Right forelimb (tissue), 1 donor: ENCODE measurements around the gene HTATIP2.
A peak's percentile ranks its signal among the peaks of the same experiment; 100 is the strongest.
"Not testable (repeated sequence)": the region's sequence is repeated elsewhere in the genome, so short reads cannot be mapped to it uniquely, and the experiment has no call there.

Experiments
- DNase-seq: peaks from one replicate; pipeline ENCODE4 v3.0.0-alpha.2; 2018

HTATIP2 gene

DNA sequence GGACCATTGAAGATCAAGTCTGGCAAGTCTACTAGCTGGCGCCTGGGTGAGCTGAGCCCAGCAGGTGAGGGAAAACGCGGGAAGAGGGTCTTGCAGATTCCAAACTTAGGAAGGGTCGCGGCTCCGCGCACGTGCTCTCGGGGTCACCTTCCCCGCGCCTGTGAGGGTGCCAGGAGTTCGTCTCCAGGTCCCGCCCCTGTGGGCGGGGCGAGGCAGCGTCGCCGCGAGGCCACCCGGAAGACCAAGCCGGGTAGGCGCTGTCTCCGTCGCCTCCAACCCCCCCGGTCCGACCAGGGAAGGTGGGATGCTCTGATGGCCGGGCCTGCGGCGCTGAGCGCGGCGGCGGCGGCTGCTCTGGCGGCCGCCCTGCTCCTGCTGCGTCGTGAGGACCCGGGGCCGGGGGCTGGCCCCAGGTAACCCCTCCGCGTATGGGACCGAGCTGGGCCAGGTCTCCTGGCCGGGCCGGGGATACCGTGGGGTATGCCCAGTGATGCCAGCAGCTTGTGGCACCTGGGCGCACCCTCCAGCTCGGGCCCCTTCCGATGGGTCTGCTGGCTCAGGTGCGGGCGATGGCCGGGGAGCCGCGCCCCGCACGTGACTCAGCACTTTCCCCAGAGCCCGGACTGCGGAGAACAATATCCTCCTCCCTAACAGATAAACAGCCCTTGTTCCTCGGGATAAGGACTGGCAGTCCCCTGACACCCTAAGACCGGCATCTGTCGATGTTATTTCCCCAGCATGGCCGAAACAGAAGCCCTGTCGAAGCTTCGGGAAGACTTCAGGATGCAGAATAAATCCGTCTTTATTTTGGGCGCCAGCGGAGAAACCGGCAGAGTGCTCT, at the start of gene HTATIP2:
HTATIP2 (plus strand) TSS at position 215 of the 841 bp plus-strand sequence; CDS start at position 739, 524 bp downstream.
- DNase-seq = no peak

DNA sequence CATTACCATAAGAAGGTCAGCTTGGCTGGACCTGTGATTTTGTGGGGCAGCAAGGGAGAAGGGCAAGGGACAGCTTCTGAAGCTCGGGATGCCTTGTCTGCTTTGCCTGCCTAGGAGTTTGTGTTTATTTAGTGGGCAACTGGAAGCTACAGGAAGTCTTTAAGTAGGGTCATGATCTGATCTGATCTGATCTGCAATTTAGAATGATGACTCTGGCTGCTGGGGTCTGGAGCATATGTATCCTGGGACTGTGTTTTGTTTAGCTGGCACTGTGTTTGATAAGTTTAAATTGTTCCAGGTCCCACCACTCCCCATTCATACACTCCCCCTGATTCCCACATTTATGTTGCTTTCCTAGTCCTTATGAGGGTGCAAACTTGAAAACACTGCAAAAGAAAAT, 47.7 kb upstream of the HTATIP2 start:
- DNase-seq = no peak

DNA sequence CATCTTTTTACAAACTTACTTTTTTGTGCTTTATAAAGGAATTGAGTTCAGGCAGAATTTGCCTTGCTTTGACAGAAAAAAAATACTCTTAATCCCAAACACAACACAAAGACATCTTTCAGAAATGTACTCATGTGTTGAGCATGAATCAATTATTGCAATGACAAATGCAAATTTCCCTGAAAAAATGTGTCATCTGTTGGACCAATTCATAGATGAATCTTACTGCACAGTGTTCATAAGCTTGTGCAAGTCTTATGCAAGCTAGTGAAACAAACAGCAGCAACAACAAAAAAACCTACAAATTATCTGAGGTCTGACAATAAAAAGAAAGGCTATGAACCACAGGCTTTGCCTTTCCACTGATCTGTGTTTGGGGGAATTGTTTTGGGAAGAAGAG, 42.3 kb upstream of the HTATIP2 start:
- DNase-seq = no peak

DNA sequence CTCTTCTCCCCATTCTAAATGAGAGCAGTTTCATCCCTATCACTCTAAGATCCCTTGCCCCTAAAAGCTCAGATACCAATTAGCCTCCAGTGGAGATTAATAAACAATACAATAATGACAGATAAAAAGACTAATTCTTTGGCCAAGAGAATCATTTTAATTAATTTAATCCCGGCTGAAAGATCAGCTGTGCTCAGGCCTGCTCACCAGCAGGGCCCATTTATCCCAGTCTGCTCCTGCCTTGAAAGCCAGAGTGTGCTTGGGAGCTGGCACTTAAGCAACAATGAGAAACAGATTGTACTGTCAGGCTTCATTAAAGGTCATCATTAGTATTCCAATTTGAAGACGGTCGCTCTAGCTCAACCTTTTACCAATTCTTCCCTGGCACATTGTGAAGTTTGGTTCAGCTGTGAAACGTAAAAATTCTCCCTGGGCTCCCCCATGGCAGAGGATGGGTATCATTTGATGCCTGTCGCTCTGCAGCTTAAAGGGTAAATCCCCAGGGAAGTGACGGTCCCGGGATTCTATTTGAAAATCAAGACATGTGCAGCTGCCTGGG, 36.1 kb upstream of the HTATIP2 start:
- no peak for DNase-seq

DNA sequence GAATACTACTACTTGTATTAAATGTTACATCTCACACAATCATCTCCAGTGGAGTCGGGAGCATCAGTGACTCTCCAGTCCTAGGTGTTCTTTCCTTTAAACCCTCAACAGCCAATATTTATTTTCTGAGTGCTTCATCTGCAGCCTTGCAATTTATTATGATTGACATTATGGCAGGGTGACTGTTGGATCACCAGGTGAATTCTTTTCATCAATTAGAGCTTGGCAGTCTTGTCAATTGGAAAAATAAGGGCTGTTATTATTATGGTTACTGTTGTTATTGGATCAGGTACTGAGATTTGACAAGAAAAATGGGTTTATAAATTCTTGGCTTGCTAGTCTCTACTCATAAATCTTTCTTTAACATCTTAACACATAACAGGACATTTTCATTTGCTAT, 27.5 kb upstream of the HTATIP2 start:
- DNase-seq = no peak

DNA sequence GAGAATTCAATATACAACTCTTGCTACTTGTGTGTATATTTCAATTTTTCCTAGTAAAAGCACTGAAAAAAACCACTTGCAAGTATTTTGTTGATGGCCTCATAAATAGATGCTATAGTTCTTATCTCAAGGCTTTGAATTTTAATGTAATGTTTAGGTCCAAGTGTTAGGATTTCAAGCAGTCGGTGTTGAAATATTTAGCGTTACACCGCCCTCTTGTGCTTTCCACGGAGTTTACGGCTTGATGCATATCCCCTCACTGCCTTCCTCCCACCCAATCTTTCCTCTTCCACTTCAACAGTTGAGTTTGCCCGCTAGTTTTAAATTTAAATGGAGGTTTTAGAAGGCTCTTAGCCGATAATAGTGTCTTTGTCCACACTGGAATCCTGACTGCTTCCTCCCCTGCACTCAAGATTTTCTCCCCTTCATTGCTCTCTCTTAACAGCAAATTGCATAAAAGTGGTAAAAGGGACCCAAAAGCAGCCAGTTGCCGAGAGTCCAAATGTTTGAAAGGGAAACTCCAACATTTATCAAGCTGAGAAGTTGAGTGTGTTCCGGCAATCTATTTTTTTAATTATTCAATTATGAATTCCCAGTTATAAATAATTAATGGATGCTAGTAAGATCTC, 25.9 kb upstream of the HTATIP2 start:
- DNase-seq = no peak

DNA sequence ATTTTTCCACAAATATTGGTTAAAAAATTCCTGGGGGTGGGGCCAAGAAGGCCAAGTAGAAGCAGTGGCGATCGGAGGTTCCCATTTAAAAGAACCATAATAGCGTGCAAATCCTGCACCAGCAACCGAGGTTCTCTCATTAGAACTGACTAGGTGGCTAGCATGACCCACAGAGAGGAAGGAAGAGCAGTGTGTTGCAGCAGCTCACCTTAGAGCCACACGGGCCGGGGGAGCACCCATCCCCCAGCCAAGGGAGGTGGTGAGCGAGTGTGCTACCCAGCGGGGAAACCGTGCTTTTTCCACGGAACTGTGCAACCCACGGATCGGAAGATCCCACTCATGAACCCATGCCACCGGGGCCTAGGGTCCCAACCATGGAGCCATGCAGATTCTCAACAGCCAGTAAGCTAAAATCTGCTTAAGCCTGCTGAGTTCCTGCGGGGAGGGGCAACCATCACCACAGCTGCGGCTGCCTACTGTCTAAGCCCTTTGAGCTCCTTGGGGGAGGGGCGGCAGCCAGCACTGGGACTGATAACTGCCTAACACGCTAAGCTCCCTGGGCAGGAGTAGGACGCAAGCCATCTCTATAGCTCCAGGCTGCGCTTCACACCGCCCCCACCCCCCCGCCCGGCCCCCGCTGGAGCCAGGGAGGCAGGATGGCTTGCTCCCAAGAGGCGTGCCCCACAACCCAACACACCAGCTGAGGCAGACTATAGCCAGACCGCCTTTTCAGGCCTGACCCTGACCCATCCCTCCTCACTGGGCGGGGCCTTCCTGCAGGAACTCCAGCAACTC, 21.0 kb upstream of the HTATIP2 start:
- peak; percentile 70 for DNase-seq

DNA sequence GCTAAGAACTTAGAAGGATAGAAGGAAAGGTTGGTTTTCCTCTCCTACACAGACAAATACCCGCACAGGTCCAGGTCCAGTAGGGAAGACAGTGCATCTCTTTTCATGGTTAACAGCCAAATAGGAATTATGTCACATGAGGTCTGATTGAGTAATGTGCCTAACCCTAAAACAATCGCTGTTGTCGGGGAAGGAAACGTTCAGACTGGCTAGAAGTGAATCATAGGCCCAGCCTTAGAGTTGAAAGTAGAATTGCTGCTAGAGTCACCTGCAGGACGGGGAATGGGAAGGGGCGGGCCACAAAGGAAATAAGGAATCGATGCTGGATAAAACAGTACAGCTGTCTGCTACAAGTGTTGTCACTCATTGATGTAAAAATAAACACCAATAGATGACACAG, 12.4 kb upstream of the HTATIP2 start:
- DNase-seq = no peak

DNA sequence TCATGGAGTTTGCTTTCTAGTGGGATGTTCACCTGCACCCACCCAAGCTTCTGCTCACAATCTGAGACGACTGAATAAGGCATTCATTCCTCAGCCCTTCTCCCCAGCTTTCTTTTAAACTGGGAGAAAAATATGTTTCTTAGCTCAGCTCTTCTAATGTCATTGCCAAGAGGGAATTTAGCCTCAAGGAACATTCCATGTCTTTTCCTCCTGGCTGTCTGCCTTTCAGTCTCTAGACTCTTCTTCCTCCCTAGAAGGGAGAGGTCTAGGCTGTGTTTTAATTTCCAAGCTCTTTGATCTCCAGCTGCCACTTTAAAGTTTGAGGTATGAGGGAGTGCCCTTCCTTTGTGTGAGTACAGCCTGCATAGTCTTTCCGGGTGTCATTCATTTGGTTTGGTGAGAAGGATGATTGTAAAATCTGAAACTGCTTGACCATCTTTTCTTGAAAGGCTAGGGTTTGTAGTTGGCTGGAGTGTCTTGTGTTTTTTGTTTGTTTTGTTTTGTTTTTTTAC, 11.7 kb upstream of the HTATIP2 start:
- DNase-seq = no peak

DNA sequence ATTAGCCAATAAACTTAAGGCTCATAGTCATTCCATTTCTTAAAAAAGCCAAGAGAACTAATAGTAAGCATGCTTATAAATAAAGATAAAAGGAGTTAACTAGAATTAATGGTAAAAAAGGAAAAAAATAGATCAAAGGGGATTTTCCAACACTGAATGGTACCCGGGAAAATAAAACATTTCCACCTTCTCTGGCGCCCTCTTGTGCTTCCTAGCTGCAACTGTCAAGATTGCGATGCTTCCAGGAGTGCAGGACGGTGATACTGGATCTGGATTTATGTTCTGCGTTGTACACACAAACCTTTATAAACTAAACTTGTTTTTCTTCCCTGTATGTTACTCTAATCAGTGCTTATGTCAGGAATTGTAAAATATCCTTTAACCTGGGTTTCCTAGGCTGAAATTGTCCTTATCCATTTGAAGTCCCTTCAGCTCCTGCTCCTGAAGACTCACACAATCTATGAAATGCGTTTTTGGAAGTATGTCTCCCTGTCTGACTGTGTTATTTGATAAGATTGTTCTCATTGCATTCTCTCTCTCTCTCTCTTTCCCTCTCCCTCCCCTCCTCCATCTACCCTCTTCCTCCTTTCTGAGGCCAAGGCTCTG, 9.6 kb upstream of the HTATIP2 start:
- DNase-seq = peak; percentile 54

DNA sequence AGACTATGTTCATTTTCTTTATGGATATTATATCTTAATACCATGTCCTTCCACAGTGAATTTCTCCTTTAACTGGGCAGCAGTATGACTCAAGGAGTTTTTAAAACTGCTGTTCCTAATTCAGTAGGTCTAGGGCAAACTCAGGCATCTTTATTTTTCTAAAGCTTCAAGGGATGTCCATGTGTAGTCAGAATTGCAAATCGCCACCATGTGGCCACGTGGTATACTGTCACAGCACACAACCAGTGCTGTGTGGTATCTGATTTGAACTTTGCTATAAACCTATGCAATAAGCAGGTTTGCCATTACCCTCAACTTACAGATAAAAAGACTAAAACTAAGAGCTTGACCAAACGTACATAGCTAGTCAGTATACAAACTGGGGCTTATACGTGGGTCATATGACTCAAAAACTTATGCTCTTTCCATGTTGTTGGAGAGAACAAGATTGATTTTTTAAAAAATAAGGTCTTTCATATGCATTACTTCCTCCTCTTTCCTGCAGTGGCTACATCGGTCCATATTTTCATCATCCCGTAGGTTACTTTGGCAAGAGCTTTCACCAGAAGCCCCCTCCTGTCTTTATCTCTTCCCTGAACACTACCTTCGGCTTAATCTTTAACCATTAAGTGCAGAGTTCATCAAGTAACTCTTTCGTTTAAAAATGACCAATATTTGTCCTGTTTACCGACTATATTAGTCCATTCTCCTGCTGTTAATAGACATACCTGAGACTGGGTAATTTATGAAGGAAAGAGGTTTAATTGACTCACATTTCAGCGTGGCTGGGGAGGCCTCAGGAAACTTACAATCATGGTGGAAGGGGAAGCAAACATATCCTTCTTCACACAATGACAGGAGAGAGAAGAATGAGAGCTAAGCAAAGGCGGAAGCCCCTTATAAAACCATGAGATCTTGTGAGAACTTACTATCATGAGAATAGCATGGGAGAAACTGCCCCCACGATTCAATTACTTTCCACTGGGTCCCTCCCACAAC, 8.0 kb upstream of the HTATIP2 start:
- no peak for DNase-seq

DNA sequence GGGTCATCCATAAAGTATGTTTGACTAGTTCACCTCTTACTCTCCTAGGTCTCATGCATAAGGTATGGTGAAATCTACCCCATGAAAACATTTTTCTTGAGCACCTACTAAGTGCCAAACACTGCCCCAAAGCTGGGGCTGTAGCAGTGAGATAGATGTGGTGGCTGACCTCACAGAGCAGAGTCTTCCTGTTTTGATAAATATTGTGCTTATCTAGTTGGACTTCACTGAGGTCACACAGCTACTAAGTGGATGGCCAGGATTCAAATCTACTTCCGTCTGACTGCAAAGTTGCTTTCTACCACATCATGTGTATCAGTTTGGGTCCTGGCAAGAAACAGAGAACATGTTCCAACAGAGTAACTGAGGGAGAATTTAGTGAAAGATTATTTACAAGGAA, 6.4 kb upstream of the HTATIP2 start:
- no peak for DNase-seq

DNA sequence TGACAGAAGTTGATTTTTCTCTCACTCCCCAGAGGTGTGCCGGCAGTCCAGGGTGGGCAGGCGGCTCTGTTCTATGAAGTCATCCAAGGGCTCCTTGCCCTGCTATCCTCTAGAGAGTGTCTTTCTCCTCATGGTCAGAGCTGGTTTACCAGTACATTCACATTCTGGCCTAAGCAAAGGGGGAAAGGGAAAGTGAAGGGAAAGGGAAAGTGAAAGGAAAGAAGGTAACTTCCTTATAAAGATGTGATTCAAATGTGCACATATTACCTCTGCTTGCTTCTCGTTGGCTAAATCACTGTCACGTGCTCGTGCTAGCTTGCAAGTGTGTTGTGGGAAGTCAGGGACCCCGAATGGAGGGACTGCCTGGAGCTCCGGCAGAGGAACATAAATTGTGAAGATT, 2.9 kb upstream of the HTATIP2 start:
- DNase-seq = no peak

DNA sequence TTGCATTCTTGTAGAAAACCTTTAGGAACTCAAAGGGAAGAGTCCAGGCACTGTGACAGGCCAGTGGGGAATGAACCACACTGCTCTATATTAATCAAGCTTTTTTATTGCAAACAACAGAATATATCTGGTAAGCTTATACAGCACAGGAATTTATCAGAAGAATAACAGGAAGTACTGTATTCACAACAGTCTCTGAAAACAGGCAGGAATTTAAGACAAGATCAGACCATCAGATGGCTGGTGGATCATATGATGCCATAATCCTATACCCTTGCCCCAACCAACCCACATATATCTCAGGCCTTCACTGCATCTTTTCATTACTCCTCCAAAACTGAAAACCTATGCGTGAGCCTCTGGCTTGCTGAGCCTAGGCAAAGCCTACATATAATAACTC, 1.0 kb upstream of the HTATIP2 start:
- DNase-seq = no peak

DNA sequence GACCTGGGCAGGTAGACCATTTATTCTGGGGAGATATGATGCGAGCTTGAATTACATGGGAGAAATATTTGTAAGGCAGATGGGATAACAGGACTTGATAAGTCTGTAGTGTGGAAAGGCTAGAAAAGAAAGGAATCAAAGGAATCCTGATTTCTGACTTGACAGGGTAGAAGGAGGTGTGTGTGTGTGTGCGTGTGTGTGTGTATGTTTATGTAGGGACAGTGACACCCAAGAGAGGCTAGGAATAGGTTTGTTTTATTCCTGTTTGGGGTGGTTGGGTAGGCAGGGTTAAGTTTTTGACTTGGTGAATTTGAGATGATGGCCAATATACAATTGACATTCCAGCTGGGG, 390 bp upstream of the HTATIP2 start:
- no peak for DNase-seq

DNA sequence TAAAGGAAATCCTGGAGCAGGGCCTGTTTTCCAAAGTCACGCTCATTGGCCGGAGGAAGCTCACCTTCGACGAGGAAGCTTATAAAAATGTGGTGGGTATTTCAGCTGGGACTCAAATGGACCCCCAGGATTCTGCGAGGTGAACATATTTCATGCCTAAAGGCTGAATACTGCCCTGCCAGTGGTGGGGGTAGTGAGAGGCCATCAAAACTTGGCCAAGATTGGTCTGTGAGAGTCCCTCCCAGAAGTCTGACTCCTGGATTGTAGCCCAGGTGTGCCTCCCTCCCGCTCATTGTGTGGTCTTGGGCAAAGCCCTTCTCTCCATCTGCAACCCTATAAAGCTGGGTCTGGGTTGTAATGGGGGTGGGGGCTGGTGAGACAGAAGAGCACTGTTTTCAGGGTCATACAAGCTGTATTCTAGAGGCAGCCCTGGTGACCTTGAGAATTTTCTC, 853 bp downstream of the HTATIP2 start:
- no peak for DNase-seq

DNA sequence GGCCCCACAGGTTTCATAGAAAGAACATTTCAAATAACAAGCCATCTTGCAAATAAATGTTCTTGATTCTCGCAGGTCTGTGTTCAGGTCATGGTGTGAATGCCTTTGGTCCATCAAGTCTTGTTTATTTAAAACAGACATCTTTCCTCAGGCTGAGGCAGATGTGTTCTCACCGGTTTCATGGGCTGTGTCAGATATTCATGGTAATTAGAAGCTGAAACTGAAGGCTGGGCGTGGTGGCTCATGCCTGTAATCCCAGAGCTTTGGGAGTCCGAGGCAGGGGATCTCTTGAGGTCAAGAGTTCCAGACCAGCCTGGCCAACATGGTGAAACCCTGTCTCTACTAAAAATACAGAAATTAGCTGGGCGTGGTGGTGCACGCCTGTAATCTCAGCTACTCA, 2.0 kb downstream of the HTATIP2 start:
- DNase-seq = not testable (repeated sequence)

DNA sequence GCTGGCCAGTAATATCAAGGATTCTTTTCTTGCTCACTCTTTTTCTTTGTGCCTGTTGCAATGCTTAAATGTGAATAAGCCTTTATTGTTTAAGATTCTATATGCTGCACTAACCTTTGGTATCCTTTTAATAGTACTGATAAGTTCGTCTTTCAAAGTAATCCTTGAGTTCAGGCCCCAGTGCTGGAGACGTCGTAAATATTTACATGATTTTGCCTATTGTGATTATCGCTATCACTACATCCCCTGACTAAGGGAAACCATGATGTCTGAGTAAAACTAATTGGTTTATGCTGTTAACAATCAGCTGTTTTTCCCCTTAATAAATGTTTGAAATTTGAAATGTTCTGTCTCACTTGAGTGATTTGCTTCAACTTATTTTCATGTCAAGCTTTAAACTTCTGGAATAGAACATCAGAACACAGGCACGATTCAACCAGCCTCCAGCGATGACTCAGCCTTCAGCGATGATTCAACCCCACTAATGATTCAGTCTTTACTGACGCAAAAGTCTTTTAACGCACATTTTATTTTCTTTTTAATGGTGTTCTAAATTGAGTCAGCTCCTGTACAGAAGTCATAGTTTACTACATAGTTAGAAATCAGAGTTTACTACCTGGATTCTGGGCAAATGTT, 3.9 kb downstream of the HTATIP2 start:
- DNase-seq = no peak

DNA sequence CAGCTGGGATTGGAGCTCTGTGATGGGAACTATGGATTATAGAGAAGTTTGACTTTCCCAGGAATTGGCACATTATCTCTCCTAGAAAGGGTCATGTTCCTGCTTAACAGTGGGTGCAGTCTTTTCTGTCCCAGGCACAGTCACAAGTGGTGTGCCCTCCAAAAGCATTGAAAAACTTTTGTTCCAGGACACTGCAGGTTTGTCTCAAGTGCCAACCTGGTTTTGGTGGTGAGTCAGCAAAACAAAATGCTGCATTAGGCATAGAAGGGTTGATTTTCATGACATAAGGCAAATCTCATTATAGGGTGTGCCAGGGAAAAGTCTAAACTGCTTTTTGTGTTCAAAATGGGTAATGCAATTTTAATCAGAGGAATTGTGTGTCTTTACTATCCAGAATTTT, 4.9 kb downstream of the HTATIP2 start:
- DNase-seq = no peak

DNA sequence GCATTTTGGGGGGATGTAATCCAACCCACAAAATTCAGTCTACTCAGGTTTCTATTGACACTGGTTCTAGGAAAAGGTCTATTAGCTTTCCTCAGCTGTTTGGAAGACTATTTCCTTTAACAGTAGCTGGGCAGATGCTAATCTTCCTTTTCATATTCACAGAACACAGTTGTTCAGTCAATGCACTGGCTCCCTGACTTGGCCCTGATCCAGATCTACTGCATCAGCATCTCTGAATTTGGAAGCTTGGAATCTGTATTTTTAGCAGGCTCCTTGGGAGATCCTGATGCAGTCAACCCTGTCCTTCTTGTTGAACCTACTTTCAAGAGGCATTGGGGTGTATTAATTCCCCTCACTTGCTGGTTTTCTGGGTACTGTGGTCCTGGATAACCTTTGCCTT, 6.3 kb downstream of the HTATIP2 start:
- DNase-seq = no peak

DNA sequence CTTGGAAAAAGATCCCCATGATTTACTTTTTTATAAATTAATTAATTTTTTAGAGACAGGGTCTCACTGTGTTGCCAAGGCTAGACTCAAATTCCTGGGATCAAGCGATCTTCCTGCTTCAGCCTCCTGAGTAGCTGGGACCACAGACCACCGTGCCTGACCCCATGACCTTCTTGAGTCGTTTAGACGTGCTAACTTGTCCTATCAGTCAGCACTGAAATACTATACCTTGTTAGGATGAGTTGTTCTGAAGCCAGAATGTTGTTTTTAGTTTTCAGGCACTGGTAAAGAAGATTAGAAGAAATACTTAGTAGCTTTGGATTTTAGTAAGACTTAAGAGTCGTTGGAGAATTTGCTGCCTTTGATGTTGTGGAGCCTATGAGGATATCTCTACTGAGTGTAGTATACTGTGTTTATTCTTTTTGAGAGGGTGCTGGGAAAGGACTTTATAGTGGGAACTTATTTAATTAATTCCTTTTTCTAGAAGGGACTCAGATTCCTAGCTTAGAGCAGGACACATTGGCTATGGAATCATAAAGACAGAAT, 8.6 kb downstream of the HTATIP2 start:
- DNase-seq = no peak
